K562 (cell line): ENCODE results near the gene TNPO2. TPM values are rescaled to one million over a fixed set of nuclear protein-coding genes. Genes with fewer than 3 reads are reported as not detected.

Experiments
- ATAC-seq: fragments of 200-7000 bp; cut with Tn5 transposase; 3 replicates; pipeline ENCODE4 v1.9.1; 2020; ENCODE audit warnings: moderate library complexity
- BruUV-seq: library from RNA; stranded (reverse); fragments of 400-500 nt; replicated peaks from 2 replicates; lab custom pipeline; 2021; lab: Mats Ljungman, UMichigan
- CTCF ChIA-PET: fragments of 300-600 bp; formaldehyde crosslinking; extraction: SDS; loops from one replicate; lab custom pipeline; 2021; ENCODE audit warnings: low intra/inter-chr PET ratio; lab: Yijun Ruan, JAX
- POLR2A ChIA-PET: fragments of 300-600, 350-650 bp; sonication (Branson Sonifier 250); formaldehyde crosslinking; extraction: SDS; loops from one replicate; lab custom pipeline; 2021; ENCODE audit warnings: antibody characterized with exemption, inconsistent platforms; lab: Yijun Ruan, JAX
- DNase-seq, 4 experiments: peaks; one replicate each; pipeline versions ENCODE4 v3.0.0 to v3.0.0-alpha.2; 2011 to 2018; ENCODE audit warnings: low spot score in 3 of 4, mixed read lengths in 3 of 4; ENCODE audit errors: extremely low read depth in 1 of 4
- FAIRE-seq: peaks from 2 replicates; lab custom pipeline; 2011; peaks lifted over from hg19 to GRCh38; lab: Jason Lieb, UNC
- H2AFZ ChIP-seq: 2 replicates; pipeline ENCODE4 v1.6.0; 2011; ENCODE audit warnings: low read depth, low read length, control low read depth, inconsistent platforms
- H3K27ac ChIP-seq: fragments of 200-600 bp; 3 replicates; pipeline ENCODE4 v1.8.0; 2011; ENCODE audit warnings: low read depth, mild to moderate bottlenecking, control low read depth, inconsistent platforms, low read length, moderate library complexity, mixed read lengths; ENCODE audit errors: extremely low read depth
- H3K27me3 ChIP-seq, 2 experiments: fragments of 300-600 bp in 1 of 2; 2 replicates in 1 of 2; 3 replicates in 1 of 2; pipeline versions ENCODE4 v1.6.0 to v1.8.0; 2011; ENCODE audit warnings: inconsistent platforms in 2 of 2, low read length in 2 of 2, mild to moderate bottlenecking in 1 of 2, mixed read lengths in 1 of 2, moderate library complexity in 1 of 2; ENCODE audit not compliant: control insufficient read depth in 2 of 2, insufficient read depth in 2 of 2
- H3K36me3 ChIP-seq: fragments of 300-600 bp; 3 replicates; pipeline ENCODE4 v1.8.0; 2011; ENCODE audit warnings: mild to moderate bottlenecking, low read length, inconsistent platforms; ENCODE audit not compliant: control insufficient read depth, insufficient read depth
- H3K4me1 ChIP-seq, 2 experiments: fragments of 200-600 bp in 1 of 2; replicated peaks in 1 of 2; 2 replicates in 1 of 2; 3 replicates in 1 of 2; pipeline versions ENCODE4 v1.5.1 to v1.8.0; 2011; ENCODE audit warnings: inconsistent platforms in 2 of 2, low read length in 2 of 2, mild to moderate bottlenecking in 1 of 2, mixed read lengths in 1 of 2, moderate library complexity in 1 of 2; ENCODE audit not compliant: control insufficient read depth in 2 of 2, insufficient read depth in 2 of 2
- H3K4me2 ChIP-seq: 2 replicates; pipeline ENCODE4 v1.6.1; 2011; ENCODE audit warnings: low read length, control low read depth, inconsistent platforms, mixed read lengths; ENCODE audit not compliant: insufficient read depth
- H3K4me3 ChIP-seq: fragments of 200-600 bp; sonication (generic), shearing (Covaris generic); 2 replicates; pipeline ENCODE4 v1.5.1; 2016; ENCODE audit warnings: control low read depth, inconsistent platforms
- H3K79me2 ChIP-seq: fragments of 200-600 bp; 3 replicates; pipeline ENCODE4 v1.8.0; 2011; ENCODE audit warnings: low read length, inconsistent platforms; ENCODE audit not compliant: control insufficient read depth, insufficient read depth
- H3K9ac ChIP-seq, 2 experiments: 2 replicates each; pipeline versions ENCODE4 v1.6.0 to v1.6.1; 2011; ENCODE audit warnings: low read depth in 2 of 2, low read length in 2 of 2, control low read depth in 1 of 2, inconsistent platforms in 1 of 2, mild to moderate bottlenecking in 1 of 2, mixed read lengths in 1 of 2; ENCODE audit not compliant: insufficient read depth in 1 of 2
- H3K9me1 ChIP-seq: one replicate; pipeline ENCODE4 v1.6.0; 2011; ENCODE audit warnings: inconsistent platforms, mild to moderate bottlenecking, low read length, moderate library complexity; ENCODE audit not compliant: control insufficient read depth, insufficient read depth
- H3K9me3 ChIP-seq: replicated peaks from 2 replicates; pipeline ENCODE4 v1.5.1; 2011; ENCODE audit warnings: low read depth, low read length, inconsistent platforms; ENCODE audit not compliant: control insufficient read depth, insufficient read depth
- H4K20me1 ChIP-seq: replicated peaks from 2 replicates; pipeline ENCODE4 v1.6.1; 2011; ENCODE audit warnings: low read length, inconsistent platforms, mixed read lengths; ENCODE audit not compliant: control insufficient read depth, insufficient read depth
- ATF1 ChIP-seq, 2 experiments: fragments of 450-650 bp in 1 of 2; IDR thresholded peaks; 2 replicates each; pipeline ENCODE4 v1.6.1; 2016; ENCODE audit warnings: missing compliant biosample characterization in 1 of 2, missing genetic modification characterization in 1 of 2
- GATA2 ChIP-seq: sonication (generic); formaldehyde crosslinking; IDR thresholded peaks from 2 replicates; pipeline ENCODE4 v1.4.0; 2020; ENCODE audit warnings: mild to moderate bottlenecking, missing genetic modification reagents
- HDAC3 ChIP-seq: fragments of 450-650 bp; IDR thresholded peaks from 2 replicates; pipeline ENCODE4 v1.6.1; 2018; ENCODE audit warnings: borderline replicate concordance, mild to moderate bottlenecking, moderate library complexity; ENCODE audit not compliant: partially characterized antibody
- HES1 ChIP-seq: fragments of 450-650 bp; IDR thresholded peaks from 2 replicates; pipeline ENCODE4 v1.6.1; 2016; ENCODE audit warnings: low read depth, mild to moderate bottlenecking, moderate library complexity
- NFIC ChIP-seq: fragments of 450-650 bp; IDR thresholded peaks from 2 replicates; pipeline ENCODE4 v1.6.1; 2017; ENCODE audit warnings: mild to moderate bottlenecking, inconsistent platforms
- NUFIP1 ChIP-seq: fragments of 450-650 bp; IDR thresholded peaks from 2 replicates; pipeline ENCODE4 v1.6.1; 2018; ENCODE audit not compliant: partially characterized antibody
- SMARCB1 ChIP-seq: IDR thresholded peaks from 2 replicates; pipeline ENCODE4 v1.6.1; 2011; ENCODE audit warnings: improper control_type of control experiment, low read depth; ENCODE audit not compliant: insufficient read length
- SPI1 ChIP-seq: IDR thresholded peaks from 2 replicates; pipeline ENCODE4 v1.6.1; 2011; ENCODE audit warnings: low read depth, low read length, control low read depth, borderline replicate concordance
- SRSF3 ChIP-seq: fragments of 200-400 bp; formaldehyde crosslinking; IDR thresholded peaks from 2 replicates; pipeline ENCODE4 v1.6.1; 2016; ENCODE audit warnings: mild to moderate bottlenecking, low read length, moderate library complexity; ENCODE audit not compliant: insufficient read depth
- TEAD4 ChIP-seq, 2 experiments: sonication (generic) in 1 of 2; formaldehyde crosslinking in 1 of 2; IDR thresholded peaks; 2 replicates each; pipeline versions ENCODE4 v1.6.1 to v1.8.0; 2012 to 2022; ENCODE audit warnings: borderline replicate concordance in 1 of 2, inconsistent platforms in 1 of 2, low read length in 1 of 2, mild to moderate bottlenecking in 1 of 2, missing genetic modification reagents in 1 of 2
- WGBS: fragments of 100-300 bp; shearing (Covaris generic); methylation state at CpG from one replicate; pipeline ENCODE4 v1.1.6; 2016; ENCODE audit warnings: low coverage, mixed read lengths; ENCODE audit not compliant: insufficient coverage; ENCODE audit errors: missing lambda C conversion rate; 5-methylcytosine and 5-hydroxymethylcytosine counted together
- in situ Hi-C: fragments of 300-500 bp; cut with MboI; formaldehyde crosslinking; loops from 4 replicates; pipeline ENCODE4 v1.15.0; 2018; ENCODE audit warnings: inconsistent platforms, mixed read lengths
- intact Hi-C: fragments of 100-400 bp; cut with micrococcal nuclease; formaldehyde crosslinking; loops from 2 replicates; pipeline ENCODE4 v1.14.2; 2022
- polyA plus RNA-seq, 8 experiments: library from polyadenylated mRNA; depleted of rRNA in 4 of 8; stranded (reverse) in 5 of 8; unstranded in 3 of 8; fragments of >200 nt; fragmentation: Nextera tagmentation in 2 of 8; fragmentation: Illumina TruSeq in 1 of 8; extraction: Ambion mirVana in 2 of 8; extraction: Trizol in 1 of 8; gene quantifications; 2 replicates each; pipeline versions ENCODE4 v1.2.1 to v1.2.3, GENCODE V29; 2011 to 2014; ENCODE audit warnings: inconsistent platforms in 1 of 8, missing spikeins in 1 of 8
- total RNA-seq, 7 experiments: library from RNA; depleted of rRNA in 6 of 7; stranded (reverse); fragments of >200 nt in 6 of 7; fragmentation: Illumina TruSeq in 2 of 7; extraction: Trizol in 2 of 7; gene quantifications; 2 replicates each; pipeline versions ENCODE4 v1.2.1 to v1.2.3, GENCODE V29; 2011 to 2021; ENCODE audit warnings: low replicate concordance in 1 of 7

The TNPO2 gene
- total and polyA plus RNA-seq, 9 of the 15 experiments (the other 6 are each of a cell fraction or from before 2014, with no cell fraction given): 6.0 to 126 (median 53.8) TPM

DNA sequence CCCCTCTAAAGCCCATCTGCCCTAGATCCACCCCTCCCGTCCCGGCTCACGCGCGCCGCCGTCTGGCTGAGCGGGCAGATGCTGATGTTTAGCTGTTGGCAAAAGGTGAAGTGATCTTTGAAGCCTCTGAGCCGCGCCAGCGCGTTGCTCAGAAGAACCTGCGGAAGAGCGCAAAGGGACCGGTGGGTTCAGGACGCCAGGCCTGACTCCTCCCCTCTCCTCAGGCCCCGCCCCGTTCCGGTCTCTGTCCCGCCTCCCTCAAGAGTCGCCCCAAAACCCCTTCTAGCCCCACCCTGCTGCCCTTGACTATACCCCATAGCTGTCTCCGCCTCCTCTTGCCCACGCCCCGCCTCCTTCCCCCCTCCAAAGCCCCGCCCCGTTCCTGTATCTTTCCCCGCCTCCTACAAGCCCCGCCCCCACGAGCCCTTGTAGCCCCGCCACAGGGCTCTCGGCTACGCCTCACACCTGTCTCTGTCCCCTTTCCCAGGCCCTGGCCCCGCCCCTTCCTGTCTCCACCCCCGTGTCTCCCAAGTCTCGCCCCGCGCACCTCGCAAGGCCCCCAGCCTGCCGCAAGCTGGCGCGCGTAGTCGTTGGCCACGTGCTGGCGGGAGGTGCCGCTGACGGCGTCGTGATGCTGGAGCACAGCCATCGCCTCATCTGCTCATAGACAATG is 66.7 kb downstream of the TNPO2 start (continued):
- TF ChIP-seq SMARCB1 (no peak), NFIC (peak; percentile 39; the same call in 1 of the 2 replicates), GATA2 (CRISPR knock-in tag) (no peak)

- intact Hi-C loops: no loop called here
- no peak for ATAC-seq
- Histone ChIP-seq H3K9me3 (0 out of 2 replicates have a peak, but pooled peaks cover 1% of the 10 kb centered on the region), H4K20me1 (no peaks in the 10 kb centered on the region), H3K9ac (no peak overlapping the region), H3K27ac (no peak overlapping the region), H2AFZ (no peak overlapping the region), H3K36me3 (peaks cover 23% of the 10 kb centered on the region; the same call in 2 of the 3 replicates), H3K4me3 (no peak overlapping the region), H3K4me2 (no peak overlapping the region), H3K4me1 (peaks cover 4 to 8% of the 10 kb centered on the region in 2 experiments; a peak in 4 of 5 replicates), H3K27me3 (no peaks in the 10 kb centered on the region), H3K9me1 (no peaks in the 10 kb centered on the region), H3K79me2 (no peaks in the 10 kb centered on the region)
- WGBS: 82% methylated on average over 8 of the region's 8 CpGs
- FAIRE-seq: no peak
- BruUV-seq: no TSS peak
- CTCF ChIA-PET: no interaction called here
- POLR2A ChIA-PET: interaction anchor here (0.5 kb wide), 1 partner anchor 11 kb away, joined by 5 read pairs; the partner anchor contains the start of genes MAN2B1 and WDR83
- in situ Hi-C loops: no loop called here
- TF ChIP-seq HDAC3: no peak
- TF ChIP-seq TEAD4 (IDR thresholded peaks at IDR 0.05; ENCODE audit: low read length): no peak
- TF ChIP-seq TEAD4 (CRISPR knock-in tag; IDR thresholded peaks at IDR 0.05; ENCODE audit: borderline replicate concordance): no peak
- no peak for TF ChIP-seq SRSF3
- no peak for TF ChIP-seq NUFIP1
- no peak for TF ChIP-seq ATF1 (CRISPR knock-in tag; IDR thresholded peaks at IDR 0.05)
- TF ChIP-seq ATF1 (tag; IDR thresholded peaks at IDR 0.05): no peak
- no peak for TF ChIP-seq SPI1
- no peak for TF ChIP-seq HES1
- DNase-seq: no peak
Observed at GRCh38 chr19:12655546-12655945, 68.2 kb downstream of the TNPO2 start.
